NCI-H2029 treated with DMSO at 0.1 percent for 48 hours (cell line): ENCODE results near the gene SFXN5.

Experiments
- DNase-seq: peaks from one replicate; lab custom pipeline; 2025; lab: John Stamatoyannopoulos, UW

SFXN5 gene

DNA sequence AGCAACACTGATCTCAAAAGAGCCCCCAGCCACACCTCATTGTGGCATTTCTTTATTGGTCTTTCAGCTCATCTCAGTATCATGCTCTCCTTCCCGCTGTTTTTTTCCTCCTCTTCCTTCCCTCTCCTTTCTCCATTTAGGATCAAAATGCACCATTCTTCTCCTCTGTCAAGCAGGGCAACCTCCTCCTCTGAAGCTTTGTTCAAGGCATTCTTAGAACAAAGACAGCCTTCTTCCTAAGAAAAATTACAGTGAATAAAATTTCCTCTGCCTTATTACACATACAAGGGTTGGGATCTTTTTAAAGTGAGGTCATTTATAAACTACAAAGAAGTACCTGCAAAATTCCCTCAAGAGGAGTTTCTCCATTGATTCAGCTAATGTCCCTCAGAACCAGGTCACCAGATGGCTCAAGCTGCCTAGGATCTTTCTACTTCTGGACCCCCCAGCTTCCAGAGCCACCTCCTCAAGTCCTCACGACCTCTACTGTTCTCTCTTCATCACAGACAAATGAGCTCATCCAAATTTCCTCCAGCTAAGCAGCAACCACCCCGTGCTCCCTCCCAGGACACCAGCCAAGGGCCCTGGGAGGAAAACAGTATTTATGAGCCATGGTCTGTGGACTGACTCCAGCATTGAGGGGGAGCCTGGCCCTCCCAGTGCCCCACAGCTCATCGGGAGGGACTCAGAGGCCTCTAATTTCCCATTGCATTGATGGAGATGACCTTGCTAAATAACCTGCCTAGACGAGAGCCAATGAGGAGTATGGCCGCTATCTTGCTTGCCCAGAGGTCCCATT is 18.0 kb downstream of the SFXN5 start:
- DNase-seq, result no peak

DNA sequence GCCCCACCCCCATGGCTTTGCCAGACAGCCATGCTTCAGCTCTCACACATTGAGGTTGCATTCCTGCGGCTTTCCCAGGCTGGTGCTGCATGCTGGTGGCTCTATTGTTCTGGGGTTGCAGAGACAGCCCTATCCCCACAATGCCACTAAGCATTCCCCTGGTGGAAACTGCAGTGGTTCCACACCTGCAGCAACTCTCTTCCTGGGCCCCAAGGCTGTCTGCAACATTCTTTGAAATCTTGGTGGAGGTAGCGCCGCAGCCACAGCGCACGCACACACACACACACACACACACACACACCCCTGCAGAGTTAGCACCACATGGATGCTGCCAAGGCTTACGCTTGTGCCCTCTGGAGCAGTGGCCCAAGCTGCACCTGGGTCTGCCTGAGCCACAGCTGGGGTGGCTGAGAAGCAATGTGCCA is 21.4 kb downstream of the SFXN5 start:
- no peak for DNase-seq

DNA sequence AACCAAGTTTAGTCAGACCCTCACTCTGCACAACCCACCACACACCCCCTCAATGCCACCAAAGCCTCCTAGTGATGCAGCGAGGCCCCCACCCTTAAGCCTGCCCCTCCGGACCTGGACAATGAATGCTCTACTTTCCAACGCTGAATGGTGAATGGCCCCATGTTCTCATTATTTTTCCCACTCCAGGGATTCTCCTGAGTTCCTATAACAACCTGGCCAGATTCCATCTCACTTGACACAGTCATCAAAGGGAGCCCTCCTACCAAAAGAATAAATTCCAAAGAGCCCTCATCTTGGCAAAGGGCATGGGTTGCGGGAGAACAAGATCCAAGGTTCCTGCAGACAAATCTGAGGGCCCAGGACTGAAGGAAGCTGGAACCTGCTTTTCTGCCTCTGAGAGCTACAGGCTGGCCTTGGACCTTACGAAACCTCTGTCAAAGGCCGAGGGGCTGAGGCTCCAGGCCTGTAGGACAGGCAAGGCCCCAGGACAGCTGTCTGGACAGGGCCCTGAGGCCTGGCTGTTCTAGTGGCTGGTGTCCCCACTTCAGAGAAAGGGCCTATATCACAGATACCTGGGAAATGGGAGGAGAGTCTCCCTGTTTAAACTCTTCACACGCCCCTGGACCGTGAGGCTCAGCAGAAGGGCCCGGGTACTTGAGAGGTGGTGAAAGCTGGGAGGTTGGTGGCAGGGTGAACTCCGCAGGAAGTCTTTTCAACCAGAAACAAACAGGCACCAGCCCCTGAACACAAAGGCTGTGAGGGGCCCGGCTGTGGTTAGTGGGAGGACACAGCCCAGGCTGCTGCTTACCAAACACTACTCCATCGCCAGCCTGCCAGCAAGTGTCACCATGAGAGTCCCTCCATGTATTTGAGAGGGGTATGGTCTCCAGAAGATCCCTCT is 27.3 kb downstream of the SFXN5 start:
- no peak for DNase-seq

DNA sequence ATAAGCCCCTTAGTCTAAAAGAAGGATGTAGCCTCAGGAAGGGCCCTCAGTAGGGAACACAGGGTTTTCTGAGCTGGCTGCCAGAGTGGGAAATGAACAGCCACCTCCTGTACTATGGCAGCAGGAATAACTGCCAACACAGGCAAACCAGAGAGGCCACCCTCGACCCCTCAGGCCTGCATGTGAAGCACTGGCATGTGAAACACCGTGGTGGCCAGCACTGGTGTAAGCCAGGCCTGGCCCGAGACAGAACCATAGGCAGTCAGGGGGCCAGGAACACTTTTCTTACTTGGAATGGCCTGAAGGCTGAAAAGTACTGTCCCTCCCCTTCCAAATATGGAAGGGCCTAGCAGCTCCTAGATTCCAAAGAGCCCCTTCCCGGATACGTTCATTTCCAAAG is 28.2 kb downstream of the SFXN5 start:
- no peak for DNase-seq

DNA sequence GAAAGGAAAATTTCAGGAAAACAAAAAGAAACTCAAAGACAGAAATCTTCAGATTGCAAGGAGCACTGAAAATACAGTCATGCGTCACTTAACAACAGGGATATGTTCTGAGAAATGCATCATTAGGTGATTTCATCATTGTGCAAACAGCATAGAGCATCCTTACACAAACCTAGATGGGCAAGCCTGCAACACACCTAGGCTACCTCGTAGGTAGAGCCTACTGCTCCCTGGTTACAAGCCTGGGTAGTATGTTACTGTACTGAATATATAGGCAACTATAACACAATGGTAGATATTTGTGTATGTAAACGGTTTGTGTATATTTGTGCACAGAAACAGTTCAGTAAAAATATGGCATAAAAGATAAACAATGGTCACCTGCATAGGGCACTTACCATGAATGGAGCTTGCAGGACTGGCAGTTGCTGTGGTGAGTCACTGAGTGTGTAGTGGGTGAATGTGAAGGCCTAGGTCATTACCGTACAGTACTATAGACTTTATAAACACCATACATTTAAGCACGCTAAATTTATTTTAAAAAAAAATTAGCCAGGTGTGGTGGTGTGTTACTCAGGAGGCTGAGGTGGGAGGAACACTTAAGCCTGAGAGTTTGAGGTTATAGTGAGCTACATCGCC is 33.4 kb downstream of the SFXN5 start:
- DNase-seq, result no peak

DNA sequence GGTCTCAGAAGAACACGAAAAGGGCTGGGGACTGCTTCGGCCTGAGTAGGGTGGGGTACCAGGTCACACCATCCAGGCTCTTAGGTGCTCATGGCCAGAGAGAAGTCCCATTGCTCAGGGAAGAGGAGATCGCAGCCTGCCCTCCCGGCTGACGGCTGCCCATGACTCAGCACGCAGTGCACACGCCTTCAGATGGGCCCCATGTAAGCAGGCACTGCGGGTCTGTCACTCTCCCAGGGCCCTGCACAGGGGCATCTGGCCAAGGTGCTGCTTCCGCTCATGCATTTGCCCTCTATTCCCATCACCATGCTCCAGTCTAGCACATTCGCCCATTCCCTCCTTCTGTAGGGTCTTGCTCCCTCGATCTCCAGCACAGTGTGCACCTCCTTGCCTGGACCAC is 34.7 kb downstream of the SFXN5 start:
- no peak for DNase-seq

DNA sequence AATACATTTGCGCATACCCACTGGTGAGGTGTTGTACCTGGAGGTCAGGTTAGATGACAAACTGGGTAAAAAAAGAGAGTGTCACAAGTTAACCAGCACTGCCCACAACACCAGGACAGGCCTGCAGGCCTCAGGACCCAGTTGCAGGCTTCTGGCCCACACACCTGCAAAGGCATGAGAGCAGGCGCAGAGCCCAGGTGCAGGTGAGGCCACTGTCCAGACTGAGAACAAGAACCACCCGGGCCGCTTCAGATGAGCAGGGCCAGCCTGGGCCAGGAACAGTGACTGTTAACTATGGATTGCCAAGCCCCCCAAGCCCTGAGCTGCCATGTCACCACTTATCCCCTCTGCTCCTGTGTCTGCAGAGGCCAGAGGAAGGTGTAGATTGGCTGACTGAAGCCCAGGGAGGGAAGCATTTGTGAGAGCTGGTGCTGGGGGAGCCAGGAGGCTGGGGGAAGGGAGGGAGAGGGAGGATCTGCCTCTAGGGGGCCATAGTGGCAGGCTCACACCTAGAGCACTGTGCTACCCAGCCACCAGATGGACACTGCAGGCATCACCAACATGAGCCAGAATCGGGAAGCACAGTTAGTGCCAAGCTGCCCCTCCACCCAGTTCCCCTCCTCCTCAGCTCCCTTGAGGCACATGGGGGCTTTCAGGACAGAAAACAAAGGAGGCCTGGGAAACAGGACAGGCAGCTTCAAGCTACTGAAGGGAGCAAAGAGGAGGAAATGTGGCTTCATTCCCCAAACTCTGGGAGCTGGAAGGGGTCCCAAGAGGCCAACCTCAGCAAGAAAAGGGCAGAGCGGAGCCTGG is 35.4 kb downstream of the SFXN5 start:
- no peak for DNase-seq

DNA sequence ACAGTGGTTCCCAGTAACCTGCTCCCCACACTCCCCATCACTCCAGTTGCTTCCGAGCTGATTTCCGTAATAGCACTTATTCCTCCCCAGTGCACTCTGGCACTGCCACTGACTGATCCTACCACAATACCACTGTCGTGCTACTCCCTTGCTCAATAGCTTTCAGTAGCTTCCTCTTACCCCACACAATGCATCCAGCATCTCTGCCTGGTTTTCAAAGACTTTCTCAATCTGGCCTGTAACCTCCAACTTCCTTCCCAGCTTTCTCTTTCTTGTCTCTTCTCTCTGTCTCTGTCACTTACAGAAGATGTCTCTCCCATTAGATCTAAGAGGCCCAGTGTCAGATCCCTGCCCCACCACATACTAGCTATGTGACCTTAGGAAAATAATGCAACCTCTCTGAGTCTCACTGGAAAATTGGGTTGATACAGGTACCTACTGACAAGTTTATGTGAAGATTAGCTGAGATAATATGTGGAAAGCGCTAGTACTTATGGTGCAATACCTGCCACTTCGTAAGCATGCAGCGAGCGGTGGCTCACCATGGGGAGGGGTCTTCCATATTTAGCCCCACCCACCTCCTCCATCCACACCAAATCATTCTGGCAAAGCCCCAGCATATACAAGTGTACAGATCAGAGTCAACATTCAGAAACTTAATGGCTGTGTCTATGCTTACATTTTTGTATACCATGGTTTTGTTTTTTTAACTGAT is 36.7 kb downstream of the SFXN5 start:
- DNase-seq, result no peak

DNA sequence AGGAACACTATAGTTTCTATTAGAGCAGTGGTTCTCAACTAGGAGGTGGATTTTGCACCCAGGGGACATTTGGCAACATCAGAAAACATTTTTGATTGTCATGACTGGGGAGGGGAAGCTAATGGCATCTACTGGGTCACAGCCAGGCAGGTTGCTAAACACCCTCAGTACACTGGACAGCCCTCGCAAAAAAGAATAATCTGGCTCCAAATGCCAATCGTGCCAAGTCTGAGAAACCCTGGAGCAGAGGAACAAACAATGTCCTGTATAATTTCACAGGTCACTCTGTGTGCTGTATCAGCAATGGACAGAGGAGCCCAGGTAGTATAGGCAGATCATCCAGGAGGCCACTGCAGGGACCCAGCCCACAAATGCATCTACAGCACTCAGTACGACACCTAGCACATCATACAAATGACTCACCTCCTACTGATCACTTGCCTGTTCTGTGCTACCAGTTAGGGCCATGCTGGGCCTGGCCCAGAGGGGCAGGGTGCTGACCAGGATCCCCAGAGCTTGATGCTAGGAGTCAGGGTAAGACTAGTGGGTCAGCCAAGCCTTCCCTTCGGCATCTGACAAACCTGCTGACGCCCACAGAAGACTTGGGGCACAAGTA is 37.6 kb downstream of the SFXN5 start:
- no peak for DNase-seq

DNA sequence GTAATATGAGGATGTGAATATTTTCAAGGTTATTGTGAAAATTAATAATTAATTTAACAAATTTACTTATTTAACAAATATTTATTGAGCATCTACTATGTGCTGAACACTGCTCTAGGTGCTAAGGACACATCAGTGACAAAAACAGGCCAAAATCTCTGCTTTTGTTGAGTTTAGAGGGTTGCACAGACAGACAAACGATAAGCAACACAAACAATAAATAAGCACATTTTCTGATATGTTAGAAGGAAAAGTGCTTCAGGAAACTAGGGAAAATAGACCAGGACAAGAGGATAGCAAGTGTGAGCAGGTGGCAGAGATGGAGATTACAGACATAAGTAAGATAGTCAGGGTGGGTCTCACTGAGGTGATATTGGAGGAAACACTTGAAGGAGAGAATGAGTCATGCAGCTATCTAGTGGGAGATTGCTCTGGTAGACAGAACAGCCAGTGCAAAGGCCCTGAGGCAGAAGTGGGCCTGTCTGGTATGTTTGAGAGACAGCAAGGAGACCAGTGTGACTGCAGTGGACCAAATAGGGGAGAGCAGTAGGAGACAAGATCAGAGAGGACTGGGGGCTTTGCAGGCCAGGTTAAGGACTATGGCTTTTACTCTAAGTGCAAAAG is 38.3 kb downstream of the SFXN5 start:
- DNase-seq, result no peak

DNA sequence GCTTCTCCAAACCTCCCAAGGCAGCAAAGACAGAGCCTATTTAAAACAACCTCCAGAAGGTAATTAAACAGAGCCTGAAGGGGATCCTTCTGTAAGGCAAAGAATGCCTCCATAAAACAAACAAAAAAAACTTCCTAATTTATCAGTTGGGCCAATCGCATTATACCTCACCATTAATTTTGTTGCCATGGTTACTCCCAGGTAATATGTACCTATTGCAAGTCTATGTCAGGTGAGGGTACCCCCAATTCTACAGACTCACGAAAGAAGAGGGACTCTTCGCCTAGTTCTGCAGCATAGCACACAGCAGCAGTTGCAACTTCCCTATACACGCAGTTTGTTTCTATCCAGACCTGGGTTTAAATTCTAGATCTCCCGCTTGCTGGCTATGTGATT is 38.8 kb downstream of the SFXN5 start:
- DNase-seq, result no peak

DNA sequence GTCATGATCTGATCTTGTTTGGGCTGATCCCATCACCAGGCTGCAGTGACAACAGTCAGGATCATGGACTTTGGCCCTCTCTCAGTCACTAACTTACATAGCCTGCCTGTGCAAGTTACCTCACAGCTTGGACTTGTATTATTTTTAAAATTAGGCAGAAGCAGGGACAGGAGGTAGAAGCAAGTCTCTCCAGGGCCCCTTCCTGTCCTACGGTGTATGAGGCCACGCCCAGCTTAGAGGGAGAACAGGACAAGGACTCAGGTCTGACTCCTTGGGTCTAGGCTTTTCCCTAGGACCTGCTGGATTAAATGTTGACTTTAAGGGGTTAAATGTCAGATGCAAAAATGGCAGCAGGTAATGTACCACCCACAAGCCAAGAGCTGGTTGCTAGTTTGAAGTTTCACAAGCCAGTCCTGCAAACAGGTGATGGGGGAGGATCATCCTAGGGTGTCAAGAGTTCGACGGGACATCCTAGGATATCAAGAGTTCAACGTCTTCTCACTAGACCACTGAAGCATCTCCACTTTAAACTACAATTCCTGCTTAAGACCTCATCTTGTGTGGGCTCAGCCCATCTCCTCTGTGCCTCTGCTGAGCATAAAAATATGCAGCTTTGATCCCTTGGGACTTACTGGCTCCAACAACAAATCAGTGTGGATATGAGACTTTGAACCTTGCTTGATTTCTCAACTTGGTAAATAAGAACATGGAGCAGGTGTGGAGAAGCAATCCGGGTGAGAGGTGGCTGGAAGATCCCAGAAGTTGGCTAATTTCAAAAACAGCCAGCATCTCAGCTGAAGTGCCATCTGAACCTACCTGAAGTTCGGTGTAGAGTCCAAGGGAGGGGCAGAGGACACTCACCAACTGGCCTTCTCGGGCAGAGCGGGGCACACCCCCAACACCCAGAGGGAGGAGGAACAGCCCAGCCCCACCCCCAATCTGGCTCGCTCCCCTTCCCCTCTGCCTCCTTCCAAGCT is 39.5 kb downstream of the SFXN5 start:
- no peak for DNase-seq

DNA sequence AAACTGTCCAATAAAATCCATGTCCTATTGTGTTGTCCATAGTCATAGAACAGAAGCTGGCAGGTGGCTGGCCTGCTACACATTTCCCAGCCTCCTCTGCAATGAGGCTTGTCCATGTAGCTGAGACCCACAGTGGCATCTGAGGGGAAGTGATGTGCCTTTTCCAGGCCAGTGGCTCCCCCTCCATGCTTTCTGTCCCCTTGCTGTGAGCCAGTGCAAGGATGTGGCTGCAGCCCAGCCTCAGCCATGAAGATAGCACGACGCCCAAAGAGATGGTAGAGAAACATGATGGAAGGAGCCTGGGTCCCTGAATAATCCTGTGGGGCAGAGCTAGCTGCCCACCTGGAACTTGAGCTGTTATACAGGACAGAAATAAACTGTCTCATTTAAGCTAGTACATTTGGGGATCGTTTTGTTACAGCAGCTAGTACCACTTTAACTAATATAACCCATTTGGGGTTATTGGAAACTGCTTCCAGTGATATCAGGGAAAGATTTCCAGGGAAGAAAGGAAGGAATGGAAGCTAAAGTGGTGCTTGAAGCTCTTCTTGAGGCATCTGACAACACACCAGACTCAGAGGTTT is 40.3 kb downstream of the SFXN5 start:
- DNase-seq, result no peak

DNA sequence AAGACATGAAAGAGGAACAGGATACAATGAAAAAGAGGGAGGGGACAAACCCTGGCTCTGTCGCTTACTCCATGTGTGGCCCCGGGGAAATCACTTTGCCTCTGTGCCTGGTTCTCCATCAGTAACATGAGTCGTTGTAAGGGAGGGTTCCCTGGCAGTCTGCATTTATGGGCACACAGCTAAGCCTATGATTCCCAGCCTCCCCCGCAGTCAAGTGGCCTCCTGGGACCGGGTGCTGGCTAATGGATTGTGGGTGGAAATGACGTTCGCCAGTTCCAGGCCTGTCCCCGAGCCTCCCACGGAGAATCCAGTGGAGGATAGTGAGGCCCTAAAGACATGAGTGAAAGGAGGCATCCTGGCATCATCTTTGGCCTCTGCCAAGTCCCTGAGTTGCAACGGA is 42.7 kb downstream of the SFXN5 start:
- DNase-seq, result no peak

DNA sequence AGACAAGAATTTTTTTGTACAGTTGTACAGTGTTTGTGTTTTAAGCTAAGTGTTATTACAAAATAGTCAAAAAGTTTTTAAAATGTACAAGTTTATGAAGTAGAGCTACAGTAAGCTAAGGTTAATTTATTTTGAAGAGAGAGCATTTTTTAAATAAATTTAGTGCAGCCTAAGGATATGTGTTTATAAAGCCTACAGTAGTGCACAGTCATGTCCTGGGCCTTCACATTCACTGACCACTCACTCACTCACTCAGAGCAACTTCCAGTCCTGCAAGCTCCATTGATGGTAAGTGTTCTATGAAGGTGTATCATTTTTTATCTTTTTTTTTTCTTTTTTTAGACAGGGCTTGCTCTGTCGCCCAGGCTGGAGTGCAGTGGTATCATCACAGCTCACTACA is 44.2 kb downstream of the SFXN5 start:
- no peak for DNase-seq

DNA sequence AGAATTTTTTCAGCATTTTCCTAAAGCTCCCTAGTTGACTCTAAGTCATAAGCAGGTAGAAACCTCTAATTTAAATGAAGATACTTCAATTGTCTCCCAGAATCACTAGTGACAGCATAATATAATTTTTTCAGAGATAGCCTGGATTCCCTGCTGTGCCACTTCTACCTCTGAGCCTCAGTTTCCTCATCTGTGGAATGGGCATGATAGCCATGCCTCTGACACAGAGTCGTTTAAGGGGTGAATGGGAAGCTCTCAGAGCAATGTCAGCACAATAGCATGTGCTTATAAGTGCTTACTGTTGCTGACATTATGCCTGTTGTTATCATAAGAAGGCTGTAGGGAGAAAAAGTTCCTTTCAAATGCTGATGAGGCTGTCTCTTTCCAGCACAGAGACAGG is 48.0 kb downstream of the SFXN5 start:
- DNase-seq, result no peak

DNA sequence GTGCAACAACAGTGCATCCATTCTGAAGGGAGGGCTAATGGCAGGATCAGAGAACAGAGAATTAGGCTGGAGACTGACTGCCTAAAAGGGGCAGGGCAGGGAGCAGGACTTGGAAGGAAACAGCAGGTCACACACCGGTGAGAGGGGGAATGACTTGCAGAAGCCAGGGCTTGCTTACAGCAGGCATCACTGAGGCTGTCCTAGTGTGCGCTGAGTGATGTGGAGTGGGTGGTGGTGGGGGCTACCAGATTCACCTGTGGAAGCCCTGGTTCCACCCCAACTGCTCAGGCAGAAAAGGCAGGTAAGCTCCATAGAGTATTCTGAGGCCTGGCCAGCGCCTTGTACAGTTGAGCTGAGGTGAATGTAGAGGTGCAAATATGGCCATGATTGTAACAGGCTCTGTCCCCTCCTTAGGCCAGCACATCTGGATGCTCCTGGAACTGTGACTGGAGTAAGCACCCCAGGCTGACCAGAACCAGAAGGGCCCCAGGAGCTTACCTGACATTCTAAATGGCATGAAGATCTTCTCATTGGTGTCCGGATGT is 49.4 kb downstream of the SFXN5 start:
- no peak for DNase-seq

DNA sequence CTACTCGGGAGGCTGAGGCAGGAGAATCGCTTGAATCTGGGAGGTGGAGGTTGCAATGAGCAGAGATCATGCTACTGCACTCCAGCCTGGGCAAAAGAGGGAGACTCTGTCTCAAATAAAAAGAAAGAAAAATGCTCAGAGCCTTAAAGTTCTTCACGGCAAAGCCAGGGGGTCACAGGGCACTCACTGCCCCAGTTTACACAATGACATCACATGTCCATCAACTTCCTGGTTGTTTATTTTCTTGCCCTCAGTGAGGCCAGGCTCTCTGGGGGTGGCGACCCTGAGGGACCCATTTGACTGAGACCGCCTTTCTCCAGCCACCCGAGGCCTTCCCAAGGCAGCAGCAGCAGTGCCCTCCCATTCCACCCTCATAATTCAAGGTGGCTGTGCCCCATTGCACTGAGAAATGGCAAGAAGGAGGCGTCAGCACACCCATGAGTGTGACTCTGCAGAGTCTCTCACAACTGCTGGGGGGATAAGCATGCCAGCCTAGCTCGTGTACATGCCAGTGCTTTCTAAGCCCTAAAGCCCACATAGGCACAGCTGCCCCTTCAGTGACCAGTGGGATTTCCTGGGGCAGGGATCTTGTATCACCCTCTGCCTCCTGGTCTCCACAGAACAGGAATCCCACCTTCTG is 50.0 kb downstream of the SFXN5 start:
- no peak for DNase-seq
